CD4-positive, alpha-beta T cell (primary cell): Measurements from ENCODE around the gene FAM184A. TPM values are rescaled to one million over a fixed set of nuclear protein-coding genes. Genes with fewer than 3 reads are reported as not detected.
"Not testable (repeated sequence)": the region's sequence is repeated elsewhere in the genome, so short reads cannot be mapped to it uniquely, and the experiment has no call there.

Source experiments
- ATAC-seq: fragments of 200-7000 bp; cut with Tn5 transposase; one replicate; pipeline ENCODE4 v1.10.0; 2022; ENCODE audit warnings: mild to moderate bottlenecking; ENCODE audit not compliant: poor library complexity
- CTCF ChIA-PET: fragments of 350-600 bp; sonication (Branson Sonifier 250); formaldehyde crosslinking; loops from one replicate; lab custom pipeline; 2021; ENCODE audit warnings: antibody characterized with exemption, inconsistent platforms; lab: Charles Lee
- POLR2A ChIA-PET: fragments of 350-600 bp; sonication (Branson Sonifier 250); formaldehyde crosslinking; loops from one replicate; lab custom pipeline; 2021; ENCODE audit warnings: antibody characterized with exemption, inconsistent platforms; lab: Charles Lee
- DNase-seq, 14 experiments: peaks; one replicate each; pipeline ENCODE4 v3.0.0-alpha.2; 2013 to 2020; ENCODE audit warnings: mixed read lengths in 2 of 14
- H3K27ac ChIP-seq, 2 donors: one replicate each; pipeline versions ENCODE4 v1.5.1 to v1.7.0; 2013; ENCODE audit warnings: low read length in 2 of 2, low read depth in 1 of 2, mild to moderate bottlenecking in 1 of 2
- H3K27me3 ChIP-seq, 2 experiments: 1 replicate in 1 of 2; 2 replicates in 1 of 2; pipeline versions ENCODE4 v1.6.1 to v1.7.0; 2013; ENCODE audit warnings: low read length in 2 of 2, control low read depth in 1 of 2, mild to moderate bottlenecking in 1 of 2, moderate library complexity in 1 of 2; ENCODE audit not compliant: insufficient read depth in 2 of 2, control insufficient read depth in 1 of 2
- H3K36me3 ChIP-seq: one replicate; pipeline ENCODE4 v1.6.1; 2013; ENCODE audit warnings: low read length, control low read depth; ENCODE audit not compliant: insufficient read depth
- H3K4me1 ChIP-seq: one replicate; pipeline ENCODE4 v1.6.1; 2013; ENCODE audit warnings: low read length, control low read depth; ENCODE audit not compliant: insufficient read depth
- H3K4me3 ChIP-seq: one replicate; pipeline ENCODE4 v1.5.1; 2013; ENCODE audit warnings: mild to moderate bottlenecking, low read length, moderate library complexity
- H3K9me3 ChIP-seq, 2 experiments: 1 replicate in 1 of 2; 2 replicates in 1 of 2; pipeline versions ENCODE4 v1.6.1 to v1.7.0; 2013; ENCODE audit warnings: low read length in 2 of 2, mild to moderate bottlenecking in 2 of 2, control low read depth in 1 of 2, moderate library complexity in 1 of 2; ENCODE audit not compliant: control insufficient read depth in 1 of 2, insufficient read depth in 1 of 2
- H3K27ac Mint-ChIP-seq: one replicate; pipeline ENCODE4 v1.8.0; 2020; ENCODE audit warnings: mixed read lengths
- H3K27me3 Mint-ChIP-seq: one replicate; pipeline ENCODE4 v1.8.0; 2021; ENCODE audit warnings: mixed read lengths
- H3K36me3 Mint-ChIP-seq: one replicate; pipeline ENCODE4 v1.8.0; 2021; ENCODE audit warnings: low read depth, mixed read lengths
- H3K4me1 Mint-ChIP-seq: one replicate; pipeline ENCODE4 v1.8.0; 2021; ENCODE audit warnings: low read depth, mixed read lengths
- H3K4me3 Mint-ChIP-seq: one replicate; pipeline ENCODE4 v1.8.0; 2020; ENCODE audit warnings: mild to moderate bottlenecking, mixed read lengths
- H3K9me3 Mint-ChIP-seq: one replicate; pipeline ENCODE4 v1.8.0; 2020; ENCODE audit warnings: mixed read lengths
- CTCF ChIP-seq: fragments of 200-600 bp; IDR thresholded peaks from one replicate; pipeline ENCODE4 v1.8.0; 2022; ENCODE audit warnings: antibody characterized with exemption, mild to moderate bottlenecking
- intact Hi-C, 2 experiments: fragments of 100-400 bp; cut with DNase I in 1 of 2; cut with micrococcal nuclease in 1 of 2; formaldehyde crosslinking; loops; one replicate each; pipeline versions ENCODE4 v1.15.1 to v1.9.0; 2023 to 2025; cut with DNase I, micrococcal nuclease
- total RNA-seq, 174 experiments: library from RNA in 2 of 174; stranded (reverse) in 2 of 174; gene quantifications; one replicate each; pipeline ENCODE4 v1.2.3 and lab custom pipeline; 2021 to 2026

The FAM184A gene
- total RNA-seq, 2 experiments from 2014 or later = 2.9 to 3.3 TPM

GRCh38 chr6:119012521-119012920 lies 65.9 kb downstream of the FAM184A start:
- H3K4me1 Mint-ChIP-seq = no peaks in the 10 kb centered on the region
- no peak for TF ChIP-seq CTCF
- no peak overlapping the region for H3K27ac ChIP-seq
- peaks cover 68% of the 10 kb centered on the region for H3K36me3 Mint-ChIP-seq
- H3K27ac Mint-ChIP-seq = no peak overlapping the region
- H3K36me3 ChIP-seq = peaks cover 4% of the 10 kb centered on the region
- H3K4me1 ChIP-seq = no peaks in the 10 kb centered on the region
- POLR2A ChIA-PET = no interaction called here
- no peak overlapping the region for H3K4me3 ChIP-seq
- DNase-seq (no peak), ATAC-seq (no peak)
- peaks cover 10% of the 10 kb centered on the region for H3K9me3 Mint-ChIP-seq
- intact Hi-C loops = no loop called here
- H3K27me3 ChIP-seq = no peaks in the 10 kb centered on the region
- H3K27me3 Mint-ChIP-seq = no peaks in the 10 kb centered on the region
- CTCF ChIA-PET = interaction anchor here (0.6 to 1.1 kb wide), 2 partner anchors 9 to 13 kb away, joined by 3 read pairs; no protein-coding TSS in a partner anchor
- H3K4me3 Mint-ChIP-seq = no peak overlapping the region
- peaks cover 0 to 4% of the 10 kb centered on the region in 2 experiments for H3K9me3 ChIP-seq

- POLR2A ChIA-PET, ATAC-seq, H3K27ac Mint-ChIP-seq, DNase-seq, H3K4me3 ChIP-seq, H3K4me3 Mint-ChIP-seq, intact Hi-C loops, H3K27ac ChIP-seq, H3K36me3 ChIP-seq, H3K9me3 ChIP-seq, CTCF ChIA-PET, H3K4me1 ChIP-seq, H3K4me1 Mint-ChIP-seq, H3K27me3 ChIP-seq, H3K27me3 Mint-ChIP-seq: not testable (repeated sequence)
- H3K36me3 Mint-ChIP-seq = peaks cover 64% of the 10 kb centered on the region
- H3K9me3 Mint-ChIP-seq = peaks cover 10% of the 10 kb centered on the region
Observed at GRCh38 chr6:119009266-119009665, 69.2 kb downstream of the FAM184A start.

GRCh38 chr6:119006974-119007373 lies 71.5 kb downstream of the FAM184A start:
- H3K36me3 Mint-ChIP-seq = peaks cover 46% of the 10 kb centered on the region
- Histone ChIP-seq H3K9me3 (peaks cover 0 to 4% of the 10 kb centered on the region in 2 experiments), H3K4me3 (no peak overlapping the region), H3K27me3 (no peaks in the 10 kb centered on the region), H3K36me3 (peaks cover 4% of the 10 kb centered on the region), H3K4me1 (no peaks in the 10 kb centered on the region), H3K27ac (no peak overlapping the region)
- ChIA-PET CTCF (no interaction called here), POLR2A (no interaction called here)
- H3K9me3 Mint-ChIP-seq = peaks cover 10% of the 10 kb centered on the region
- ATAC-seq (no peak), DNase-seq (no peak)
- intact Hi-C loops = no loop called here
- no peak for TF ChIP-seq CTCF
- H3K4me3 Mint-ChIP-seq = no peak overlapping the region
- no peak overlapping the region for H3K27ac Mint-ChIP-seq
- no peaks in the 10 kb centered on the region for H3K4me1 Mint-ChIP-seq
- H3K27me3 Mint-ChIP-seq = no peaks in the 10 kb centered on the region

GRCh38 chr6:119002069-119002468 lies 76.4 kb downstream of the FAM184A start:
- ATAC-seq = no peak
- Histone ChIP-seq H3K9me3 (no peaks in the 10 kb centered on the region), H3K27me3 (no peaks in the 10 kb centered on the region), H3K4me1 (no peaks in the 10 kb centered on the region), H3K36me3 (no peaks in the 10 kb centered on the region), H3K4me3 (no peak overlapping the region), H3K27ac (no peak overlapping the region)
- ChIA-PET POLR2A (no interaction called here), CTCF (no interaction called here)
- no peak for DNase-seq
- peaks cover 12% of the 10 kb centered on the region for H3K36me3 Mint-ChIP-seq
- H3K27me3 Mint-ChIP-seq = no peaks in the 10 kb centered on the region
- H3K4me1 Mint-ChIP-seq = peaks cover 9% of the 10 kb centered on the region
- TF ChIP-seq CTCF = no peak
- no peak overlapping the region for H3K27ac Mint-ChIP-seq
- H3K9me3 Mint-ChIP-seq = no peaks in the 10 kb centered on the region
- H3K4me3 Mint-ChIP-seq = no peak overlapping the region
- intact Hi-C loops = no loop called here
